ENCODE results near the gene DHRS13.
"Not testable (repeated sequence)": the region's sequence is repeated elsewhere in the genome, so short reads cannot be mapped to it uniquely, and the experiment has no call there.

The DHRS13 gene

DNA sequence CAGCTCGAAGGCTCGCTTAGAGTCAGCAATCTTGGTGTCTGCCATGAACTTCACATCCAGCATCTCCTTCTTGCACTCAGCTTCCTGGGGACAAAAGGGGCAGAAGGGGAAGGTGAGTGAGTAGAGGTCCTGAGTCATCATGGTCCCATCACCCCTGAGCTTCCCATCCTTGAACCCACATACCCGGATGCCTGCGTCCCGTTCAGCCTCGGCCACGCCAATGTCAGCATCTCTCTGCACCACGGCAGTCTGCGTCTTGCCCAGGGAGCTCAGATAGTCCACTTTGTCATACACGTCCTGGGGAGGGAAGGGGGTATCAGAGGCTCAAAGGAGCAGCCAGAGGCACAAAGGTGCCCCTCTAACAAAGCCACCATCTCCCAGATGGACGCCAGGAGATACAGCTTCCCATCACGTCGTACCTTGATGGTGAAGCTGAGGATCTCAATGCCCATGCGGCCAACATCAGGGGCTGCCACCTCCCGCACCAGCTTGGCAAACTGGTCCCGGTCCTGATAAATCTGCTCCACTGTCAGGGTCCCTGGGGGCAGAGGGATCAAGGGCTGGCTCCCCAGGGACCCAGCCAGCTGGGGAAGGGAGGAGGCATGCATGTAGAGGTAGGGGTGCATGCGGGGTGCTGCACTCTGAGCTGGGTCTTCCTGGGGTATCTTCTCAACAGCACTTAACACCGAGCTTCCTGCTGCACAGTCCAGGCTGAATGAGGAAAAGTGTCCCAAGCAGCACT is 20.6 kb downstream of the DHRS13 start:
- no peak for DNase-seq (ENCODE audit: low read depth)

GRCh38 chr17:28881533-28882056 is 21.3 kb downstream of the DHRS13 start:
- no peak for DNase-seq (ENCODE audit: low read depth)

GRCh38 chr17:28880572-28880945 is 22.3 kb downstream of the DHRS13 start:
- DNase-seq (ENCODE audit: low read depth): no peak

GRCh38 chr17:28879886-28880571 is 22.9 kb downstream of the DHRS13 start:
- no peak for DNase-seq (ENCODE audit: low read depth)

DNA sequence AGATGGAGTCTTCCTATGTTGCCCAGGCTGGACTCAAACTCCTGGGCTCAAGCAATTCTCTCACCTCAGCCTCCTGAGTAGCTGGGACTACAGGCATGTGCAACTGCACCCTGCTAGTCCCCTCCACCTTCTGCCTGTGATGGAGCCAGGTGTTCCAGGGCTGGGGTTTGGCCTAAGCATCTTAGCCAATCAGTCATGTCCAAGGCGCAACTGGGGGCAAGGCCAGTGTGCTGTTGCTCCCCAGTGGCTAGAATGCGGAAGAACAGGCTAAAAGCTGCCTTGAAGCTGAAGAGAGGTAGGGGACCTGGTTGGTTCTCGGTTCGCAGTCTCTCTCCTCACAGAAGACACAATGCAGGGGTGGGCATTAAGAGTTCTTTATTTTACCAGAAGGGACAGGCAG is 23.9 kb downstream of the DHRS13 start:
- DNase-seq (ENCODE audit: low read depth): no peak

DNA sequence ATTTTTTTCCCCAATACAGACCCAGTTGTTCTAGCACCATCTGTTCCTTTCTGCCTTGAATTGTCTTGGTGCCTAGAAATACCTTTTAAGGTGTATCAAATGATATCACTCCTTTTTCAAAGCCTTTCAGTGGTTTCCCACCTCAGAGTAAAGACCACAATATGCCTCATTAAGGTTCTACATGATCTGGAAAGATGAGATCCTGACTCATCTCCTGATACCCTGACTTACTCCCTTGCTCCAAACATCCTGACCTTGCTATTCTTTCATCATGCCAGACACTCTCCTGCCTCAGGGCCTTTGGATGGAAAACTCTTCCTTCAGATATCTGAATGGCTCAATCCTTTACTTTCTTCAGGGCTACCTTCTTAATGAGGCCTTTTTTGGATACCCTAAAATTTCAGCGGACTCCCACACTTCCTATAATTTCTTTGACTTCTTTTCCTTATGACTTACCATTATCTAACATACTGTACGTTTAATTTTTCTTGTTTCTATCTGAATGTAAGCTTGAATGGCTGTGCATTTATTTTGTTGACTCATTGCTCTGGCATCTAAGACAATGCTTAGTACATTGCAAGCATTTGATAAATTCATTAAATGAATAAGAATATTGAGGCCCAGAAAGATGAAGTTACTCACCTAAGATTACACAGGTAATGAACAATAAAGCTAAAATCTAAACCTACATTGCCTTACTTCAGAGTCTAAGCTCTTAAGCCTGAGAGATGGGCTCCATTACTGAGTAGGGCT is 24.5 kb downstream of the DHRS13 start:
- no peak for DNase-seq (ENCODE audit: low read depth)

DNA sequence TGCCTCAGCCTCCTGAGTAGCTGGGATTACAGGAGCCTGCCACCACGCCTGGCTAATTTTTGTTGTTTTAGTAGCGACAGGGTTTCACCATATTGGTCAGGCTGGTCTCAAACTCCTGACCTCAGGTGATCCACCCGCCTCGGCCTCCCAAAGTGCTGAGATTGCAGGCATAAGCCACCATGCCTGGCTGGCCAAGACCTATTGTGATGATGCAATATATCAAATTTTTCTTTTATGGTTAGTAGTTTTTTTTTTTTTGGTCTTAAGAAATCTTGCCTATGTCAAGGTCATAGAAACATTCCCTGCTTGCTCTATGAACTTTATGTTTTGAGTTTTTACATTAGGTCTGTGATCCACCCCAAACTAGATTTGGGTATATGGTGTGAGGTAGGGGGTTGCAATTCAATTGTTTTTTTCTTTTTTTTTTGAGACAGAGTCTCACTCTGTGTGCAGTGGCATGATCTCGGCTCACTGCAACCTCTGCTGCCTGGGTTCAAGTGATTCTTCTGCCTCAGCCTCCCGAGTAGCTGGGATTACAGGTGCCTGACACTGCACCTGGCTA is 25.6 kb downstream of the DHRS13 start:
- DNase-seq (ENCODE audit: low read depth): not testable (repeated sequence)

- DNase-seq (ENCODE audit: low read depth): no peak
Observed at GRCh38 chr17:28875848-28876550, 26.9 kb downstream of the DHRS13 start.

DNA sequence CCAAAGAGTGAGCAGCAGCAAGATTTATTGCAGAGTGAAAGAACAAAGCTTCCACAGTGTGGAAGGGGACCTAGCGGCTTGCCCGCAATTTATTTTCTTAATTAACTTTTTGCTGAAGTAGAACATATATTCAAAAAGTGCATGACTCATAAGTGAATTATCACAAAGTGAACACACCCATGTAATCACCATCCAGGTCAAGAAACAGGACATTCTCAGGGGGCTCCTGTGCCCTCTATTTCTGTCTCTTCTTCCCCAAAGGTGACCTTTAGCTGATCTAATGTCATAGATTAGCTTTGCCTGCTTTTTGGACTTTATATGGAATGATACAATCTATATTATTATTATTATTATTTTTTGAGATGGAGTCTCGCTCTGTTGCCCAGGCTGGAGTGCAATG is 28.1 kb downstream of the DHRS13 start:
- DNase-seq (ENCODE audit: low read depth): no peak

DNA sequence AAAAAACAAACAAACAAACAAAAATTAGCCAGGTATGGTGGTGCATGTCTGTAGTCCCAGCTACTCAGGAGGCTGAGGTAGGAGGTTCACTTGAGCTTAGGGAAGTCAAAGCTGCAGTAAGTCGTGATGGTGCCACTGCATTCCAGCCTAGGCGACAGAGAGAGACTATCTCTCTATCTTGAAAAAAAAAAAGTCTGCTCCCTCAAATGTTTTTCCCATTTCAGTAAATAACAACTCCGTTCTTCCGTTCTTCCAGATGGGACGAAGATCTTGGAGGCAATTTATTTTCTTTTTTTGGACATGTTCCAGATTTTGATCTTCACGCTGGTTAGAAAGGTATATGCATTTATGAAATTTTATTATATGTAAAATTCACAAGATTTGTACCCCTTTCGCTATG is 29.0 kb downstream of the DHRS13 start:
- DNase-seq (ENCODE audit: low read depth): no peak

GRCh38 chr17:28871056-28871579 is 31.8 kb downstream of the DHRS13 start:
- DNase-seq (ENCODE audit: low read depth): no peak

DNA sequence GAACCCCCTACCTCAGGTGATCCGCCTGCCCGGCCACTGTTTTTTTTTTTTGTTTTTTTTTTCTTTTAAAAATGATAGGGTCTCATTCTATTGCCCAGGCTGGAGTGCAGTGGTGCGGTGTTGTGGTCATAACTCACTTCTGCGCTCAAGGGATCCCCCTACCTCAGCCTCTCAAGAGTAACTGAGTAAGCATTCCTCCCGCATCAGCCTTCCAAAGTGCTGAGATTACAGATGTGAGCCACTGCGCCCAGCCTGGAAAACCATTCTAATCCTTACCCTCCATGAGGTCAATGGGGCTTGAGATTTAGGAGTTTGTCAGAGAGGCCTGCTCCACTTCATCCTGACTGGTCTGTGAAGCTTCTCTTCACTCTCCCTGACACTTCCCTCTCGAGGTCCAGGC is 35.6 kb downstream of the DHRS13 start:
- DNase-seq (ENCODE audit: low read depth): no peak

GRCh38 chr17:28865946-28866752 is 36.7 kb downstream of the DHRS13 start:
- no peak for DNase-seq (ENCODE audit: low read depth)

DNA sequence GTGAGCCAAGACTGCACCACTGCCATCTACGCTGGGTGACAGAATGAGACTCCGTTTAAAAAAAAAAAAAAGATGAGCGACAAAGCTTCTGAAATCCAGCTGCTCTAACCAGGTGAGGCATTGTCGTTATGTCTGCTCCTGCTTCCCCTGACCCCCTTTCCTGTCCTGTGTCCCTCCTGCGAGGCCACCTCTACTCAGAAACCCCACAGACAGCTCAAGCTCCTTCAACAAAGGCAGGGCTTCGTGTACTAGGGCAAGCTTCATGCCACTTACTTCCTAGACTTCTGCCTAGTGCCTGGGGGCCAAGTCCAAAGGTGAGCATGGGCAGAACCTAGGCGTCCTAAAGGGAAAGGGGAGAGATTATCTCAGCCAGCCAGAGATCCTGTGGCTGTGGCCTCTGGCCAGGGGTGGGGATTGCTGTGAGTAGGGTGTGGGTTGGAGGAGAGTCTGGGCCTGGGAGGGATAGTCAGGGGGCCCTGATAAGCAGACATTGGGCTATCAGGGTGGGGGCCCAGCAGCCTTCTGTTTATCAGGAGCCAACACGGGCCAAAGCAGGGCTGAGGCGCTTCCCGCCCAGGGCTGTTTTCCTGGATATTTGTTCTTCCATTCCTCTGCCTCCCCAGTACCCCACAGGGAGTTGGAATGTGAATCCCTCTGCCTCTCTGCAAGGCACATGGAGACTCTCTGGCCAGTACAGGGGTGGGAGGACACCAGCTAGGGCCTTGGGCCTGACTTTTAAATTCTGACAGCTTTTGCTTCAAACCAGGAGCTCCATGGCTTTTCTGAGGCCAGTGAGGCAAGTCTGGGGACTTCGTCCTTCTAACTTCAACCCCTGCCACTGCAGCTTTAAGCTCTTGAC is 37.7 kb downstream of the DHRS13 start:
- DNase-seq (ENCODE audit: low read depth): no peak

- DNase-seq (ENCODE audit: low read depth): no peak
Observed at GRCh38 chr17:28863953-28864352, 38.9 kb downstream of the DHRS13 start.

DNA sequence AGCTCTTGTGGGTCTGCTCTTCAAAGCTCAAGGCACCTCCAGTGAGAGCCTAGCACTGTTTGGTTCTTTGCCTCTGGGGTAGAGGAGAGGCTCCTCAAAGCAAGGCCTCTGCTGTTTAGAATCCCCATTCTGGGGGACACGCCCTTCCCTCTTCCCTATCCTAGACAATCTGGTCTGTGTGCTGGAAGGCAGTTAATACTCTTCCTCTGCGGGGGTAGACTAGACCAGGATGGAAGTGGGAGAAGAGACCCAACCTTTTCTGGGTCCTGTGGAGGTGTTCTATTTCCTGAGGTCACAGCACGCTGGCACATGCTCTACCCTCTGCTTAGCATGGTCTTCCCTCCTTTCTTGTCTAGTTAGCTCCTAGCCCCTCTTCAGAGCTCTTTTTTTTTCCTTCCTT is 40.3 kb downstream of the DHRS13 start:
- no peak for DNase-seq (ENCODE audit: low read depth)

DNA sequence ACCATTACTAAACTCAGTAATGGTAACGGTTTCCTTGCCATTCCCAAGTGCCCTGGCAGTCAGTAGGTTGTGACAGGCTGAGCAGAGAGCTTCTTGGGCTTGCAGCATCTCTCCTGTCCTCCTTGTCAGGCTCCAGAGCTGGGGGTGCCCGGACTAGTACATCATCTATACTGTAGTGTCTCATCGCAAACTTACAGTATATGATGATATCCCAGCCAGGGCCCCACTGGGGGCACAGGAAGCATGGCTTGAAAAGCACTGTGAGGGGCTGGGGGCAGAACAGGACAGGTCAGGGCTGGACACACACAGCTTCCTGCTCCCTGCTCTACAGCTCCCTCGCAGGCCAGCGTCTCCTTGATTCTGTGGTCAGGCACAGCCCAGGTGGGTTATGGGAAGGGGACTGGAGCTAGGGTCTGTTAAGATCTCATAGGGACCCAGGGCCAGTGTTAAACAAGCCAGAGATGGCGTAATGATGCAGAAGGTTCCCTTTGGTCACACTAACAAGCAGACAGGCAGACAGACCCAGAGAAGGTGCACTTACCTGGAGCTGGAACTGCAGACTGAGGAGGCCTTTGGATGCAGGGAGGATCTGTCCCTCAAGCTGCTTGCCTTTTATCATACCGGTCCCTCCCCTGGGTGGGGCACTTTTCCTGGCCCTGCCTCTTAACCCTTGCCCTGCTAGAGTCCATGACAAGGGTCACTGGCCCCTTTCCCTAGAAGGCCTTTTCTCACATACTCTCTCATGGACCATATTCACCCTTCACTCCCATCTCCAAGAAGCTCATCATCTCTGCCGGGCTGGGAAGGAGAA is 41.3 kb downstream of the DHRS13 start:
- DNase-seq (ENCODE audit: low read depth): no peak

- DNase-seq (ENCODE audit: low read depth): no peak
Observed at GRCh38 chr17:28860363-28860808, 42.5 kb downstream of the DHRS13 start.
